ENCODE results near the gene LDHAL6B. TPM values are rescaled to one million over a fixed set of nuclear protein-coding genes. Genes with fewer than 3 reads are reported as not detected.

LDHAL6B gene
- total RNA-seq, 2 donors from 2014 or later, result not detected

GRCh38 chr15:59227021-59227420 is 20.4 kb downstream of the LDHAL6B start:
- TF ChIP-seq POLR2A (IDR thresholded peaks at IDR 0.05), result no peak
- no peak for TF ChIP-seq CTCF (IDR thresholded peaks at IDR 0.05)
- DNase-seq (no peak), ATAC-seq (no peak)
- Histone ChIP-seq H3K4me1 (no peaks in the 10 kb centered on the region), H3K4me3 (no peak overlapping the region), H3K27ac (no peak overlapping the region), H3K36me3 (replicated peaks in 1 of 2; ENCODE audit: insufficient read depth in 1 of 2, low read depth in 2 of 2) (peaks cover 0 to 8% of the 10 kb centered on the region in 2 donors), H3K27me3 (no peaks in the 10 kb centered on the region), H3K9me3 (no peaks in the 10 kb centered on the region)
- 80 to 81% methylated on average over 4 of the region's 4 CpGs for WGBS, 2 donors
- intact Hi-C loops (cut with DNase I), result no loop called here

- no peaks in the 10 kb centered on the region for H3K27me3 ChIP-seq
- no peak overlapping the region for H3K4me3 ChIP-seq
- intact Hi-C loops (cut with DNase I), result no loop called here
- 64 to 88% methylated on average over 4 of the region's 4 CpGs for WGBS, 2 donors
- H3K9me3 ChIP-seq, result no peaks in the 10 kb centered on the region
- H3K36me3 ChIP-seq (replicated peaks in 1 of 2; ENCODE audit: insufficient read depth in 1 of 2, low read depth in 2 of 2), result peaks cover 0 to 2% of the 10 kb centered on the region in 2 donors
- no peak for ATAC-seq
- H3K27ac ChIP-seq, result no peak overlapping the region
- H3K4me1 ChIP-seq, result no peaks in the 10 kb centered on the region
- no peak for DNase-seq
- TF ChIP-seq POLR2A (IDR thresholded peaks at IDR 0.05) (no peak), CTCF (IDR thresholded peaks at IDR 0.05) (no peak)
Observed at GRCh38 chr15:59229015-59229414, 22.4 kb downstream of the LDHAL6B start.

- no peak for TF ChIP-seq CTCF (IDR thresholded peaks at IDR 0.05)
- no peak for TF ChIP-seq POLR2A (IDR thresholded peaks at IDR 0.05)
- H3K36me3 ChIP-seq (replicated peaks in 1 of 2; ENCODE audit: insufficient read depth in 1 of 2, low read depth in 2 of 2), result peaks cover 0 to 2% of the 10 kb centered on the region in 2 donors
- DNase-seq (no peak), ATAC-seq (no peak)
- H3K9me3 ChIP-seq, result no peaks in the 10 kb centered on the region
- no peaks in the 10 kb centered on the region for H3K27me3 ChIP-seq
- H3K4me3 ChIP-seq, result no peak overlapping the region
- no peaks in the 10 kb centered on the region for H3K4me1 ChIP-seq
- intact Hi-C loops (cut with DNase I), result no loop called here
- no peak overlapping the region for H3K27ac ChIP-seq
- WGBS, 2 donors, result 56 to 62% methylated on average over 3 of the region's 3 CpGs
Observed at GRCh38 chr15:59229453-59229852, 22.8 kb downstream of the LDHAL6B start.

- no peaks in the 10 kb centered on the region for H3K27me3 ChIP-seq
- TF ChIP-seq POLR2A (IDR thresholded peaks at IDR 0.05) (no peak), CTCF (IDR thresholded peaks at IDR 0.05) (no peak)
- peaks cover 0 to 2% of the 10 kb centered on the region in 2 donors for H3K36me3 ChIP-seq (replicated peaks in 1 of 2; ENCODE audit: insufficient read depth in 1 of 2, low read depth in 2 of 2)
- DNase-seq (no peak), ATAC-seq (no peak)
- intact Hi-C loops (cut with DNase I), result no loop called here
- H3K4me1 ChIP-seq, result no peaks in the 10 kb centered on the region
- WGBS, 2 donors, result 44 to 59% methylated on average over 2 of the region's 2 CpGs
- H3K9me3 ChIP-seq, result no peaks in the 10 kb centered on the region
- H3K4me3 ChIP-seq, result no peak overlapping the region
- H3K27ac ChIP-seq, result no peak overlapping the region
Observed at GRCh38 chr15:59230531-59231055, 23.9 kb downstream of the LDHAL6B start.

GRCh38 chr15:59232476-59232875 is 25.8 kb downstream of the LDHAL6B start:
- Histone ChIP-seq H3K9me3 (no peaks in the 10 kb centered on the region), H3K4me1 (no peaks in the 10 kb centered on the region), H3K36me3 (replicated peaks in 1 of 2; ENCODE audit: insufficient read depth in 1 of 2, low read depth in 2 of 2) (peaks cover 0 to 2% of the 10 kb centered on the region in 2 donors), H3K27me3 (no peaks in the 10 kb centered on the region), H3K27ac (no peak overlapping the region), H3K4me3 (no peak overlapping the region)
- DNase-seq (no peak), ATAC-seq (no peak)
- intact Hi-C loops (cut with DNase I), result no loop called here
- TF ChIP-seq CTCF (IDR thresholded peaks at IDR 0.05) (no peak), POLR2A (IDR thresholded peaks at IDR 0.05) (no peak)
- WGBS, 2 donors, result 55 to 69% methylated on average over 1 of the region's 1 CpG

All from body of pancreas (tissue), 4 donors.